ENCODE measurements around the gene SEL1L3.

SEL1L3 gene

DNA sequence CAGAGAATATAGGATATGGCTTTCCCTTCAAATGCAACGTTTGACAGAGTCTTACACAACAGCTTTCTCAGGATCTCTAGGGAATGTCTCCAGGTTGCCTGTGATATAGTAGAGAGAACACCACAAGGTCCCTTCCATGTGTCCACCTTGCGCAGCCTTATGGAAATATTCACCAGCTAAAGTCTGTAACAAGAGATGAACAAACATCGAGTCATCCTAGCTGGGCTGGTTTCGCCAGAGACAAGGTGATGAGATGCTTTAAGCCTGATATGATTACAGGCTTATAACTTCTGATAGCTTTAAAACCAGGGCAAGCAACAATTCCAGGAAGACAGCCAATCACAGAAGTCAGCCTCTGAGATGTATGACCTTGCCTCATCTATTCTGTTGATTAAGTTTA, 83.8 kb downstream of the SEL1L3 start:
- POLR2A ChIA-PET = no interaction called here
- no peak for DNase-seq (ENCODE audit: low read depth, low spot score)
- TF ChIP-seq, protein P1, sequence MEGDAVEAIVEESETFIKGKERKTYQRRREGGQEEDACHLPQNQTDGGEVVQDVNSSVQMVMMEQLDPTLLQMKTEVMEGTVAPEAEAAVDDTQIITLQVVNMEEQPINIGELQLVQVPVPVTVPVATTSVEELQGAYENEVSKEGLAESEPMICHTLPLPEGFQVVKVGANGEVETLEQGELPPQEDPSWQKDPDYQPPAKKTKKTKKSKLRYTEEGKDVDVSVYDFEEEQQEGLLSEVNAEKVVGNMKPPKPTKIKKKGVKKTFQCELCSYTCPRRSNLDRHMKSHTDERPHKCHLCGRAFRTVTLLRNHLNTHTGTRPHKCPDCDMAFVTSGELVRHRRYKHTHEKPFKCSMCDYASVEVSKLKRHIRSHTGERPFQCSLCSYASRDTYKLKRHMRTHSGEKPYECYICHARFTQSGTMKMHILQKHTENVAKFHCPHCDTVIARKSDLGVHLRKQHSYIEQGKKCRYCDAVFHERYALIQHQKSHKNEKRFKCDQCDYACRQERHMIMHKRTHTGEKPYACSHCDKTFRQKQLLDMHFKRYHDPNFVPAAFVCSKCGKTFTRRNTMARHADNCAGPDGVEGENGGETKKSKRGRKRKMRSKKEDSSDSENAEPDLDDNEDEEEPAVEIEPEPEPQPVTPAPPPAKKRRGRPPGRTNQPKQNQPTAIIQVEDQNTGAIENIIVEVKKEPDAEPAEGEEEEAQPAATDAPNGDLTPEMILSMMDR (IDR thresholded peaks at IDR 0.05; ENCODE audit: insufficient read depth, low read length, missing control alignments) = no peak
- H3K4me3 ChIP-seq (ENCODE audit: low read depth, low read length) = no peak overlapping the region
- CTCF ChIA-PET = interaction anchor here (1.2 to 1.8 kb wide), 3 partner anchors 11 to 338 kb away, joined by 5 to 18 read pairs (median 6); no protein-coding TSS in a partner anchor

DNA sequence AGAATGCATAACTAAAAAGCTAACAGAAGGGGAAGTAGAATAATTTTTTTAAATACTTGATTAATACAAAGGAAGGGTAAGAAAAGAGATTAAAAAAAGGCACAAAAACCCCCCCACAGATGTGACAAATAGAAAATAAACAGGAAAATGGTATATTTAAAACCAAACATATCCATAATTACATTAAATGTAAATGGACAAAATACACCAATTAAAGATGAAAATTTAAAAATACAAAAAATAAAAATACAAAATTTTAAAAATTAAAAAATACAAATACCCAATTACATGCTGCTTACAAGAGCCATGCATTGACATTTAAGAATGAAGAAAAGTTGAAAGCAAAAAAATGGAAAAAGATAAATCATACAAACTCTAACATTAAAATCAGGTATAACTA, 86.0 kb downstream of the SEL1L3 start:
- TF ChIP-seq, protein P1 (IDR thresholded peaks at IDR 0.05; ENCODE audit: insufficient read depth, low read length, missing control alignments) = no peak
- no peak overlapping the region for H3K4me3 ChIP-seq (ENCODE audit: low read depth, low read length)
- no peak for DNase-seq (ENCODE audit: low read depth, low spot score)
- ChIA-PET POLR2A (no interaction called here), CTCF (interaction anchor here (1.3 to 1.8 kb wide), 2 partner anchors 9 to 336 kb away, joined by 12 to 13 read pairs; no protein-coding TSS in a partner anchor)

DNA sequence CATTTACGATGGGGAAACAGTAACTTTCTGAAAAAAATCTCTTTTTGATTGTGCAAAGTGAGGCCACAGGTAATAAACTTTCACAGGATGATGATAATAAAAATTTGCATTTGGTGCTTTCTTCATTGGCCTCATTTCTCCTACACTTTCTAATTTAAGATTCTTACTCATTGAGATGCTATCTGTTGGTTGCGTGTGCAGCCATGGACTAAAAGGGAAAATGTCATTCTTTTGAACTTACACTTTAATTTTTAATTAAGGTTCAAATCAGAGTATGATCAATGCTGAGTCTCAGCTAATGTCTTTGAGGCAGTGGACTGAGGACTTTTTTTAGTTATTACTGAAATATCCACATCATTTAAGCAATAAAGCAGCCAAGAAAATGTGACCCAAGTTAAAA, 87.6 kb downstream of the SEL1L3 start:
- POLR2A ChIA-PET = no interaction called here
- CTCF ChIA-PET = interaction anchor here (1.8 to 16.1 kb wide), 2 partner anchors 8 to 333 kb away, joined by 13 to 464 read pairs; no protein-coding TSS in a partner anchor
- TF ChIP-seq, protein P1 (IDR thresholded peaks at IDR 0.05; ENCODE audit: insufficient read depth, low read length, missing control alignments) = no peak
- H3K4me3 ChIP-seq (ENCODE audit: low read depth, low read length) = no peak overlapping the region
- DNase-seq (ENCODE audit: low read depth, low spot score) = no peak

DNA sequence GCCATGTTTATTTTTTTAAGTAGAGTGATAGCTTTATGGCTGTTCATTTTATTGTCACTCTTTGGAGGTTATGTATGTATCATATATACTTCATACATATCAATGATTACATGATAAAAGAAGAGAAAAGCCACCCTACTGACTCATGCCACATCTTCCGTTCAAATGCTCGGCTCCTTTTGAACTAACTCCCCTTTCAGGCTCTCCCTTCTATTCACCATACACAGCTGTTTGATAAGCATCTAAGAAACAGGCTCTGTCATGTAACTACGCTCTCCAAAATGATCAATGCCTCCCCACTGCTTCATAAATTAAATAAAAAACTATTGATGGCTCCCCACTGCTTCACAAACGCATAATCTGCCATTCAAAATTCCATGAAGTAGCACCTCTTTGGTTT, 89.4 kb downstream of the SEL1L3 start:
- ChIA-PET CTCF (interaction anchor here (16.1 kb wide), 1 partner anchor 331 kb away, joined by 464 read pairs; no protein-coding TSS in a partner anchor), POLR2A (no interaction called here)
- H3K4me3 ChIP-seq (ENCODE audit: low read depth, low read length) = no peak overlapping the region
- TF ChIP-seq, protein P1 (IDR thresholded peaks at IDR 0.05; ENCODE audit: insufficient read depth, low read length, missing control alignments) = no peak
- DNase-seq (ENCODE audit: low read depth, low spot score) = no peak

DNA sequence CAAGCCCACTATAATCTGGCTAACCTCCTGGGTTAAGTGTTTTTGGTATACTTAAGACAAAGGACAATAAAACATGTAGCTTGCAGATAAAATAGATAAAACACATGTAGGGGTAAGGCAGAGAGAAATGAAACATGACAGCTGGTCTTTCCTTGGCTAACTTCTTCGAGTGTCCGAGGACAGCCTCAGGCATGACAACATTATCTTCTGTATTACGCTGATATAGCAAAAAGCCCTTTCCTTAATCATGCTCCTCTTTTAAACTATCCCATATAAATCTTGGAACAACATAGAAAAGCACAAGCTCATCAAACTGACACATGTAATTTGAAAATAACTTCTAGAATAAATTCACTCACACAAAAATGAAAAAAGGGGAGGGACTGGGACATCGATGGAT, 91.1 kb downstream of the SEL1L3 start:
- POLR2A ChIA-PET = interaction anchor here (0.6 kb wide), 1 partner anchor 17 kb away, joined by 3 read pairs; no protein-coding TSS in a partner anchor
- TF ChIP-seq, protein P1 (IDR thresholded peaks at IDR 0.05; ENCODE audit: insufficient read depth, low read length, missing control alignments) = no peak
- no peak overlapping the region for H3K4me3 ChIP-seq (ENCODE audit: low read depth, low read length)
- CTCF ChIA-PET = interaction anchor here (1.3 to 16.1 kb wide), 5 partner anchors 9 to 329 kb away, joined by 3 to 464 read pairs (median 6); no protein-coding TSS in a partner anchor
- DNase-seq (ENCODE audit: low read depth, low spot score) = no peak

DNA sequence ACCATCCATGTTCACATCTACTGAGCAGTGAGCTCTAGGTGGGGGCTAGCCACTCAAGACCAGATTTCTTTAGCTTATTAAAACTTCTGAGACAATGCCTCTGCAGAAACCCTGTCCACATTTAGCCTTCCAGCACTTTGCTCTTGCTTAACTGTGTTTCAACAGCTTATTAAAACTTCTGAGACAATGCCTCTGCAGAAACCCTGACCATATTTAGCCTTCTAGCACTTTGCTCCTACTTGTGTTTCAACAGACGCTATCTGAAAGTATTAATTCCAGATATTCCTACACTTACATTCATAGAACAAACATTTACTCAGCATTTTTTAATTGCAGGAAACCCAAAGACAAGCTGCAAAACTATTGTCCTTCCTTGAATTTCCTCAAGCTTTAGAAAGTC, 91.9 kb downstream of the SEL1L3 start:
- no peak overlapping the region for H3K4me3 ChIP-seq (ENCODE audit: low read depth, low read length)
- ChIA-PET CTCF (interaction anchor here (1.0 to 16.1 kb wide), 6 partner anchors 9 to 328 kb away, joined by 3 to 464 read pairs (median 4); no protein-coding TSS in a partner anchor), POLR2A (interaction anchor here (0.6 kb wide), 1 partner anchor 18 kb away, joined by 3 read pairs; no protein-coding TSS in a partner anchor)
- TF ChIP-seq, protein P1 (IDR thresholded peaks at IDR 0.05; ENCODE audit: insufficient read depth, low read length, missing control alignments) = no peak
- peak; percentile 47 for DNase-seq (ENCODE audit: low read depth, low spot score)
